Choroid plexus epithelial cell (primary cell): ENCODE data around the gene EEF1AKMT3.

Experiments
- DNase-seq: peaks from one replicate; pipeline ENCODE4 v3.0.0-alpha.2; 2010; ENCODE audit warnings: low read depth
- H3K4me3 ChIP-seq: 2 replicates; pipeline ENCODE4 v1.5.1; 2011; ENCODE audit warnings: low read depth, mild to moderate bottlenecking, control low read depth, low read length, moderate library complexity
- CTCF ChIP-seq: conservative IDR thresholded peaks from 2 replicates; pipeline ENCODE4 v1.5.1; 2011; ENCODE audit warnings: low read depth, mild to moderate bottlenecking, control low read depth, inconsistent platforms, low read length, moderate library complexity

The EEF1AKMT3 gene

GRCh38 chr12:57757771-57758170 is 14.6 kb upstream of the EEF1AKMT3 start:
- H3K4me3 ChIP-seq = no peak overlapping the region
- no peak for TF ChIP-seq CTCF
- no peak for DNase-seq

- TF ChIP-seq CTCF = no peak
- no peak overlapping the region for H3K4me3 ChIP-seq
- DNase-seq = no peak
These were observed 13.7 kb upstream of the EEF1AKMT3 start for GRCh38 chr12:57758552-57759359.

DNA sequence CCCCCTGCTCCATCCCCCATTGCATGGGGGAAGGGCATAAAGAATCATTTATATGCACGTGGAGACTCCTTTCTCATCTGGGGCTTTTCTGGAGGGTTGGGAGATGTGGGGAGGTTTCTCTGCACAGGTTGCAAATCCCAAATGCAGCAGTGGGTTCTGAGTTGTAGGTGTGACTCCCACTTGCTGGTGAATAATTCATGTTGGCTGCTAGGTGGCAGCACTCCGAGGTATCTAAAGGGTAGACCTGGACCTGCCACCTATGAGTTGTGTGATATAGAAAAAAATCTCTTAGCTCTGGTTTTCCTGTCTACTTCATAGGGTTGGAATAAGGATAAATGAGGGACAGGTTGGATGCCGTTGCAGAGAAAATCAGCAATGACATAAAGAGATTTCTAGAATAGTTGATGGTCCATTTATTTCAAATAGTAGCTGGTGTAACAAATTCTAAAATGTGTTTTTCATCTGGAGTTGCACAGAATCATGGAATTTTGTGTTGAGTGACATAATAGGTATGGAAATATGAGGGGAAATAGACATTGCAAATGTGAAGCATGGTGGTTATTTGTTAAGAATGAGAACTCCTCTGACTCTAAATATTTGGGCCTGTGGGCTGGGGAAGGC is 12.9 kb upstream of the EEF1AKMT3 start:
- TF ChIP-seq CTCF = peak; percentile 70
- peak; percentile 55 for DNase-seq
- no peak overlapping the region for H3K4me3 ChIP-seq

GRCh38 chr12:57760347-57760982 is 11.9 kb upstream of the EEF1AKMT3 start:
- TF ChIP-seq CTCF = no peak
- H3K4me3 ChIP-seq = no peak overlapping the region
- no peak for DNase-seq

- no peak for TF ChIP-seq CTCF
- no peak for DNase-seq
- no peak overlapping the region for H3K4me3 ChIP-seq
These were observed 10.9 kb upstream of the EEF1AKMT3 start for GRCh38 chr12:57761391-57761998.

DNA sequence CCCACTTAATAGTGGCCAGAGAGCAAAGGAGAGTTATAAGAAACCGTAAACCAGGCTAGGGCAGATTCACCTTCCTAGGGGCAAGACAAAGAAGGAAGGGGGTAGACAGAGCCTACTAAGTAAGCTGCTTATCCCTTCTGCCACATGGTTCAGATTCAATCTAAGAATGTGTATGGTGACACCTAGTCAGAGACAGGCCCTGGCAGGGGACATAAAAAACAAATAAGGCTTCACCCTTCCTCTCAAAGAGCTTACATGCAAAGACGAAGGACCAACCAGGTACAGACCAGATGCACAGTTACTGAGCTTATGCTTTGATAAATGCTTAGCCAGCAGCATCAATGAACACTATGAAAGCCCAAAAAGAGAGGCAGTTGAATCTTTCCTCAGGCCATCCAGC is 10.0 kb upstream of the EEF1AKMT3 start:
- no peak for TF ChIP-seq CTCF
- DNase-seq = no peak
- no peak overlapping the region for H3K4me3 ChIP-seq
